HCT116 (cell line): ENCODE measurements around the gene CDS1. TPM values are rescaled to one million over a fixed set of nuclear protein-coding genes. Genes with fewer than 3 reads are reported as not detected.

Experiments
- ATAC-seq: fragments of 200-7000 bp; cut with Tn5 transposase; 2 replicates; pipeline ENCODE4 v1.9.1; 2020; ENCODE audit warnings: mild to moderate bottlenecking, moderate library complexity
- BruUV-seq: library from RNA; stranded (reverse); fragments of 400-500 nt; replicated peaks from 2 replicates; lab custom pipeline; 2021; lab: Mats Ljungman, UMichigan
- CTCF ChIA-PET: fragments of 300-600 bp; sonication (Branson Sonifier 250); formaldehyde crosslinking; loops from one replicate; lab custom pipeline; 2021; ENCODE audit warnings: antibody characterized with exemption; lab: Charles Lee
- POLR2A ChIA-PET: fragments of 300-600, 350-600 bp; sonication (Branson Sonifier 250); formaldehyde crosslinking; loops from one replicate; lab custom pipeline; 2021; ENCODE audit warnings: antibody characterized with exemption; lab: Charles Lee
- RAD21 ChIA-PET, 2 experiments: fragments of 300-600 bp; sonication (Branson Sonifier 250); formaldehyde crosslinking; loops; one replicate each; lab custom pipeline; 2023; ENCODE audit warnings: low total read pairs in 2 of 2; ENCODE audit not compliant: uncharacterized antibody in 2 of 2, unreplicated experiment in 2 of 2, low non-redundant PET in 1 of 2; lab: Charles Lee
- DNase-seq: peaks from one replicate; pipeline ENCODE4 v3.0.0-alpha.2; 2010; ENCODE audit warnings: low read depth, low spot score
- H2AFZ ChIP-seq: fragments of 200-600 bp; shearing (Covaris generic), sonication (generic); 2 replicates; pipeline ENCODE4 v1.6.1; 2017; ENCODE audit warnings: low read depth, mixed run types, mixed read lengths, antibody characterized with exemption, low read length; ENCODE audit not compliant: poor library complexity, severe bottlenecking
- H3K27ac ChIP-seq: 2 replicates; pipeline ENCODE4 v1.5.1; 2012; ENCODE audit warnings: low read depth, low read length
- H3K27me3 ChIP-seq: fragments of 200-600 bp; sonication (generic); 2 replicates; pipeline ENCODE4 v1.6.1; 2016; ENCODE audit warnings: mixed run types, low read length, mixed read lengths; ENCODE audit not compliant: insufficient read depth
- H3K36me3 ChIP-seq, 2 experiments: fragments of 200-500 bp in 1 of 2; fragments of 200-600 bp in 1 of 2; sonication (Bioruptor generic) in 1 of 2; sonication (generic) in 1 of 2; 2 replicates each; pipeline versions ENCODE4 v1.5.1 to v1.6.1; 2014 to 2016; ENCODE audit warnings: low read length in 2 of 2, inconsistent platforms in 1 of 2, mixed read lengths in 1 of 2, mixed run types in 1 of 2; ENCODE audit not compliant: insufficient read depth in 2 of 2, control insufficient read depth in 1 of 2
- H3K4me1 ChIP-seq, 2 experiments: fragments of 200-600 bp in 1 of 2; sonication (generic) in 1 of 2; 2 replicates each; pipeline versions ENCODE4 v1.5.1 to v1.6.1; 2012 to 2017; ENCODE audit warnings: low read length in 2 of 2, inconsistent platforms in 1 of 2, mild to moderate bottlenecking in 1 of 2, mixed read lengths in 1 of 2, mixed run types in 1 of 2, moderate library complexity in 1 of 2; ENCODE audit not compliant: insufficient read depth in 2 of 2, control insufficient read depth in 1 of 2
- H3K4me2 ChIP-seq: fragments of 200-600 bp; sonication (generic); 2 replicates; pipeline ENCODE4 v1.6.1; 2017; ENCODE audit warnings: mixed run types, low read length, mixed read lengths
- H3K4me3 ChIP-seq, 2 experiments: fragments of 200-600 bp in 1 of 2; sonication (generic) in 1 of 2; replicated peaks in 1 of 2; 2 replicates each; pipeline ENCODE4 v1.5.1; 2011 to 2016; ENCODE audit warnings: low read length in 2 of 2, control low read depth in 1 of 2, low read depth in 1 of 2, mild to moderate bottlenecking in 1 of 2, mixed read lengths in 1 of 2, mixed run types in 1 of 2
- H3K79me2 ChIP-seq: fragments of 200-600 bp; sonication (generic); 2 replicates; pipeline ENCODE4 v1.6.1; 2017; ENCODE audit warnings: mild to moderate bottlenecking, mixed run types, low read length, moderate library complexity, mixed read lengths; ENCODE audit not compliant: insufficient read depth
- H3K9ac ChIP-seq: fragments of 200-600 bp; sonication (generic); 2 replicates; pipeline ENCODE4 v1.6.1; 2016; ENCODE audit warnings: low read length, mixed read lengths
- H3K9me2 ChIP-seq: fragments of 200-600 bp; sonication (generic), shearing (Covaris generic); 2 replicates; pipeline ENCODE4 v1.6.1; 2017; ENCODE audit warnings: mixed run types, mild to moderate bottlenecking, moderate library complexity; ENCODE audit not compliant: insufficient read depth
- H3K9me3 ChIP-seq, 2 experiments: fragments of 200-500 bp in 1 of 2; fragments of 200-600 bp in 1 of 2; sonication (Bioruptor generic) in 1 of 2; sonication (generic) in 1 of 2; 2 replicates each; pipeline ENCODE4 v1.6.1; 2014 to 2017; ENCODE audit warnings: low read length in 2 of 2, mixed read lengths in 2 of 2, inconsistent platforms in 1 of 2, low read depth in 1 of 2, mild to moderate bottlenecking in 1 of 2, mixed run types in 1 of 2, moderate library complexity in 1 of 2; ENCODE audit not compliant: control insufficient read depth in 1 of 2, insufficient read depth in 1 of 2
- H4K20me1 ChIP-seq: fragments of 200-600 bp; sonication (generic), shearing (Covaris generic); 2 replicates; pipeline ENCODE4 v1.6.1; 2017; ENCODE audit warnings: mixed run types, mild to moderate bottlenecking, moderate library complexity; ENCODE audit not compliant: insufficient read depth
- ATF3 ChIP-seq: IDR thresholded peaks from 2 replicates; pipeline ENCODE4 v1.6.1; 2012
- CBX3 ChIP-seq: IDR thresholded peaks from 2 replicates; pipeline ENCODE4 v1.6.1; 2012; ENCODE audit warnings: low read depth
- CEBPB ChIP-seq: IDR thresholded peaks from 2 replicates; pipeline ENCODE4 v1.6.1; 2012; ENCODE audit warnings: low read depth
- EGR1 ChIP-seq: IDR thresholded peaks from 2 replicates; pipeline ENCODE4 v1.6.1; 2012; ENCODE audit warnings: low read depth
- ELF1 ChIP-seq: IDR thresholded peaks from 2 replicates; pipeline ENCODE4 v1.6.1; 2012; ENCODE audit warnings: low read depth, borderline replicate concordance
- EZH2 ChIP-seq: fragments of 200-600 bp; sonication (generic); IDR thresholded peaks from 2 replicates; pipeline ENCODE4 v1.6.1; 2017; ENCODE audit warnings: antibody characterized with exemption, mixed run types
- EZH2phosphoT487 ChIP-seq: fragments of 200-600 bp; IDR thresholded peaks from 2 replicates; pipeline ENCODE4 v1.6.1; 2018; ENCODE audit warnings: antibody characterized with exemption, borderline replicate concordance
- MAX ChIP-seq: IDR thresholded peaks from 2 replicates; pipeline ENCODE4 v1.6.1; 2012
- POLR2A ChIP-seq: IDR thresholded peaks from 2 replicates; pipeline ENCODE4 v1.7.0; 2011; ENCODE audit warnings: borderline replicate concordance; ENCODE audit not compliant: insufficient read depth, insufficient read length; ENCODE audit errors: extremely low read depth
- POLR2AphosphoS5 ChIP-seq: IDR thresholded peaks from 2 replicates; pipeline ENCODE4 v1.6.1; 2011; ENCODE audit warnings: mild to moderate bottlenecking, low read depth, low read length, moderate library complexity
- RAD21 ChIP-seq: IDR thresholded peaks from 2 replicates; pipeline ENCODE4 v1.6.1; 2012; ENCODE audit warnings: low read depth, mild to moderate bottlenecking
- SIN3A ChIP-seq: IDR thresholded peaks from 2 replicates; pipeline ENCODE4 v1.6.1; 2012; ENCODE audit warnings: low read depth
- SP1 ChIP-seq: IDR thresholded peaks from 2 replicates; pipeline ENCODE4 v1.6.1; 2012; ENCODE audit warnings: low read depth
- SRF ChIP-seq: IDR thresholded peaks from 2 replicates; pipeline ENCODE4 v1.6.1; 2012; ENCODE audit warnings: low read depth
- TCF7L2 ChIP-seq: IDR thresholded peaks from 2 replicates; pipeline ENCODE4 v1.7.0; 2011; ENCODE audit warnings: borderline replicate concordance, inconsistent platforms; ENCODE audit not compliant: insufficient read depth, insufficient read length; ENCODE audit errors: extremely low read depth
- YY1 ChIP-seq: IDR thresholded peaks from 2 replicates; pipeline ENCODE4 v1.6.1; 2011; ENCODE audit warnings: low read length, low read depth, moderate library complexity, mild to moderate bottlenecking; ENCODE audit not compliant: insufficient replicate concordance; ENCODE audit errors: extremely low read depth
- ZBTB33 ChIP-seq: IDR thresholded peaks from 2 replicates; pipeline ENCODE4 v1.6.1; 2011; ENCODE audit warnings: mild to moderate bottlenecking, low read length, moderate library complexity; ENCODE audit not compliant: insufficient replicate concordance; ENCODE audit errors: extremely low read depth
- ZFX ChIP-seq: fragments of 450-650 bp; IDR thresholded peaks from 2 replicates; pipeline ENCODE4 v1.6.1; 2017
- ZNF274 ChIP-seq: fragments of 200-500 bp; sonication (Bioruptor generic); IDR thresholded peaks from 2 replicates; pipeline ENCODE4 v1.6.1; 2014; ENCODE audit warnings: mild to moderate bottlenecking, low read depth, low read length, inconsistent platforms
- intact Hi-C: fragments of 100-400 bp; cut with micrococcal nuclease; formaldehyde crosslinking; loops from 2 replicates; pipeline ENCODE4 v1.10.0; 2022
- total RNA-seq: library from RNA; stranded (reverse); gene quantifications from one replicate; pipeline ENCODE4 v1.2.1, GENCODE V29; 2021; ENCODE audit not compliant: unreplicated experiment

CDS1 gene
- total RNA-seq, 1 experiment from 2014 or later, result 14.6 TPM

- POLR2A ChIA-PET, result no interaction called here
- no peak for ATAC-seq
Measured at GRCh38 chr4:84611531-84611930, 28.6 kb downstream of the CDS1 start.

More at GRCh38 chr4:84611531-84611930, 28.6 kb downstream of the CDS1 start:
- ChIA-PET CTCF (no interaction called here), RAD21 (no interaction called here)
- Histone ChIP-seq H4K20me1 (no peaks in the 10 kb centered on the region), H3K9me2 (no peaks in the 10 kb centered on the region), H3K27ac (no peak overlapping the region), H3K27me3 (no peaks in the 10 kb centered on the region), H3K4me3 (no peak overlapping the region), H3K79me2 (no peaks in the 10 kb centered on the region), H3K9ac (no peak overlapping the region), H3K4me1 (no peaks in the 10 kb centered on the region), H3K36me3 (no peaks in the 10 kb centered on the region), H3K9me3 (no peaks in the 10 kb centered on the region), H2AFZ (no peak overlapping the region), H3K4me2 (no peak overlapping the region)
- no peak for DNase-seq
- BruUV-seq, result no TSS peak
- TF ChIP-seq MAX (no peak), ATF3 (no peak), ZBTB33 (no peak), EZH2phosphoT487 (no peak), TCF7L2 (no peak), POLR2A (no peak), EZH2 (no peak), CEBPB (no peak), ELF1 (no peak), RAD21 (no peak), EGR1 (no peak), ZNF274 (no peak), YY1 (no peak), ZFX (no peak), SRF (no peak), SP1 (no peak), SIN3A (no peak), POLR2AphosphoS5 (no peak), CBX3 (no peak)
- intact Hi-C loops, result no loop called here
